Heart left ventricle (tissue), 16 donors: ENCODE results near the gene VTI1A. TPM values are rescaled to one million over a fixed set of nuclear protein-coding genes. Genes with fewer than 3 reads are reported as not detected.

Experiments used
- ATAC-seq, 4 donors: fragments of 200-7000 bp; cut with Tn5 transposase; one replicate each; pipeline ENCODE4 v1.9.1; 2020 to 2022; ENCODE audit warnings: moderate library complexity in 4 of 4, mild to moderate bottlenecking in 3 of 4, moderate number of reproducible peaks in 1 of 4
- DNase-seq, 5 donors: peaks; one replicate each; pipeline ENCODE4 v3.0.0-alpha.2; 2020
- H3K27ac ChIP-seq, 12 donors: fragments of 200-600 bp; sonication (generic) in 4 of 12; one replicate each; pipeline versions ENCODE4 v1.5.0 to v1.8.0; 2016 to 2022; ENCODE audit warnings: mild to moderate bottlenecking in 2 of 12
- H3K27me3 ChIP-seq, 9 donors: fragments of 200-600 bp; sonication (generic) in 2 of 9; one replicate each; pipeline versions ENCODE4 v1.5.1 to v1.8.0; 2016 to 2022; ENCODE audit warnings: mild to moderate bottlenecking in 3 of 9
- H3K36me3 ChIP-seq, 9 donors: fragments of 200-600 bp; sonication (generic) in 2 of 9; one replicate each; pipeline versions ENCODE4 v1.5.0 to v1.8.0; 2018 to 2022; ENCODE audit warnings: mild to moderate bottlenecking in 2 of 9
- H3K4me1 ChIP-seq, 12 donors: fragments of 200-600 bp; sonication (generic) in 4 of 12; one replicate each; pipeline versions ENCODE4 v1.5.0 to v1.8.0; 2016 to 2022; ENCODE audit warnings: mild to moderate bottlenecking in 3 of 12
- H3K4me3 ChIP-seq, 12 donors: fragments of 200-600 bp; sonication (generic) in 4 of 12; one replicate each; pipeline versions ENCODE4 v1.5.0 to v1.8.0; 2017 to 2022; ENCODE audit warnings: mild to moderate bottlenecking in 9 of 12, moderate library complexity in 4 of 12
- H3K9me3 ChIP-seq, 12 donors: fragments of 200-600 bp; sonication (generic) in 4 of 12; one replicate each; pipeline versions ENCODE4 v1.5.0 to v1.8.0; 2016 to 2022; ENCODE audit warnings: mild to moderate bottlenecking in 1 of 12
- CTCF ChIP-seq, 12 donors: fragments of 200-600 bp; sonication (generic) in 4 of 12; IDR thresholded peaks; one replicate each; pipeline versions ENCODE4 v1.5.0 to v1.8.0; 2018 to 2022; ENCODE audit warnings: antibody characterized with exemption in 12 of 12, mild to moderate bottlenecking in 5 of 12
- POLR2A ChIP-seq, 2 donors: fragments of 450-650 bp; IDR thresholded peaks; one replicate each; pipeline ENCODE4 v1.6.1; 2017; ENCODE audit warnings: antibody characterized with exemption in 2 of 2, mild to moderate bottlenecking in 2 of 2, moderate library complexity in 2 of 2
- WGBS, 4 donors: extraction: QIAGEN DNeasy Blood & Tissue Kit in 2 of 4; methylation state at CpG; one replicate each; pipeline versions ENCODE4 v1.1.5 to v1.1.7; 2013 to 2018; 5-methylcytosine and 5-hydroxymethylcytosine counted together
- intact Hi-C, 10 donors: fragments of 100-400 bp; cut with DNase I; formaldehyde crosslinking; loops; one replicate each; pipeline versions ENCODE4 v1.11.1 to v1.14.2; 2022
- polyA plus RNA-seq, 2 donors: library from polyadenylated mRNA; stranded (reverse); fragments of 200-250 nt; gene quantifications; one replicate each; pipeline ENCODE4 v1.2.3, GENCODE V29; 2013
- total RNA-seq, 9 donors: library from RNA; depleted of rRNA in 2 of 9; stranded (reverse); fragments of >200 nt in 2 of 9; fragmentation: NEBNext Ultra II Directional in 3 of 9; extraction: Animal tissue kit (Norgen Biotek cat#: 25700) in 3 of 9; gene quantifications; one replicate each; pipeline versions ENCODE4 v1.1.0 to v1.2.4, GENCODE V29; 2016 to 2023
- donor health status: ischemic (EF 13 %, LVEDD 7.1; RV severe dilation, severe dysfunction).
- donor health status: healthy with polysubstance abuse.
- donor health status: DM: no; HTN: yes; CAD: no.
- donor health status: DM: no; HTN: no; CAD: no.
- donor health status: ischemic (EF 25% LVEDD 6.9; RV normal size, moderate dysfunction).
- donor health status: ischemic (EF 25% LVEDD 5.7; RV mildly dilated, moderate dysfunction).
- donor health status: healthy.
- donor health status: DM: yes; HTN: yes; CAD: no.
- donor health status: ischemic (EF 35%, LVEDD 5.7; RV mildly dilated, moderate dysfunction).
- donor health status: nonischemic (EF 11% LVEDD 7.7; RV severe dilation, severe dysfunction).
- donor health status: DM: yes; HTN: yes; CAD: no.
- donor health status: PGD.
- donor health status: ischemic (EF 29% LVEDD 5.4; RV normal size, mild dysfunction).
- donor health status: nonischemic (EF 23%, LVEDD 6.1; RV moderate dilation, normal function).

VTI1A gene
- total and polyA plus RNA-seq, 11 donors, result 6.0 to 33.1 (median 23.2) TPM

GRCh38 chr10:112774798-112775197, 327.8 kb downstream of the VTI1A start:
- H3K27ac ChIP-seq, result no peak overlapping the region
- H3K9me3 ChIP-seq, result no peaks in the 10 kb centered on the region
- no peak for TF ChIP-seq CTCF (IDR thresholded peaks at IDR 0.05)
- no peak for TF ChIP-seq POLR2A (IDR thresholded peaks at IDR 0.05)
- intact Hi-C loops, result no loop called here
- no peaks in the 10 kb centered on the region for H3K36me3 ChIP-seq
- no peaks in the 10 kb centered on the region for H3K27me3 ChIP-seq
- peaks cover 0 to 10% (median 0%) of the 10 kb centered on the region in 12 donors for H3K4me1 ChIP-seq
- no peak overlapping the region for H3K4me3 ChIP-seq
- DNase-seq (no peak), ATAC-seq (no peak)
- WGBS, 4 donors, result 85 to 90% (median 88%) methylated on average over 10 of the region's 10 CpGs

- Histone ChIP-seq H3K4me1 (peaks cover 0 to 10% (median 0%) of the 10 kb centered on the region in 12 donors), H3K4me3 (no peak overlapping the region), H3K27me3 (no peaks in the 10 kb centered on the region), H3K9me3 (no peaks in the 10 kb centered on the region), H3K27ac (no peak overlapping the region), H3K36me3 (no peaks in the 10 kb centered on the region)
- ATAC-seq, result no peak
- no peak for DNase-seq
- TF ChIP-seq POLR2A (IDR thresholded peaks at IDR 0.05), result no peak
- TF ChIP-seq CTCF (IDR thresholded peaks at IDR 0.05), result peak in 2 of 12 donors; percentile 4 to 17
- WGBS, 4 donors, result 74 to 82% (median 75%) methylated on average over 2 of the region's 2 CpGs
- intact Hi-C loops, result no loop called here
Observed at GRCh38 chr10:112775381-112775780, 328.4 kb downstream of the VTI1A start.

- H3K27ac ChIP-seq, result no peak overlapping the region
- H3K4me3 ChIP-seq, result no peak overlapping the region
- WGBS, 4 donors, result 81 to 84% (median 82%) methylated on average over 14 of the region's 14 CpGs
- H3K4me1 ChIP-seq, result peaks cover 0 to 10% (median 0%) of the 10 kb centered on the region in 12 donors
- no peaks in the 10 kb centered on the region for H3K36me3 ChIP-seq
- ATAC-seq (no peak), DNase-seq (no peak)
- TF ChIP-seq CTCF (IDR thresholded peaks at IDR 0.05) (no peak), POLR2A (IDR thresholded peaks at IDR 0.05) (no peak)
- H3K27me3 ChIP-seq, result no peaks in the 10 kb centered on the region
- no peaks in the 10 kb centered on the region for H3K9me3 ChIP-seq
- intact Hi-C loops, result loop anchor here in 1 of 10 donors (1.0 kb wide), 1 partner anchor 12 kb away; no protein-coding TSS in a partner anchor
Observed at GRCh38 chr10:112775892-112776674, 329.1 kb downstream of the VTI1A start.

GRCh38 chr10:112778579-112778978, 331.6 kb downstream of the VTI1A start:
- intact Hi-C loops, result no loop called here
- TF ChIP-seq POLR2A (IDR thresholded peaks at IDR 0.05) (no peak), CTCF (IDR thresholded peaks at IDR 0.05) (no peak)
- Histone ChIP-seq H3K36me3 (no peaks in the 10 kb centered on the region), H3K4me1 (peaks cover 0 to 14% (median 0%) of the 10 kb centered on the region in 12 donors), H3K27me3 (no peaks in the 10 kb centered on the region), H3K27ac (peak overlapping the region in 3 of 12 donors; percentile 1 to 32 (median 13)), H3K9me3 (no peaks in the 10 kb centered on the region), H3K4me3 (no peak overlapping the region)
- no peak for DNase-seq
- no peak for ATAC-seq
